T follicular helper cell (primary cell): ENCODE data around the gene UPK3A.
A peak's percentile ranks its signal among the peaks of the same experiment; 100 is the strongest.
"Not testable (repeated sequence)": the region's sequence is repeated elsewhere in the genome, so short reads cannot be mapped to it uniquely, and the experiment has no call there.

ENCODE experiments used
- DNase-seq: peaks from one replicate; pipeline ENCODE4 v3.0.0-alpha.2; 2020; ENCODE audit warnings: low read depth

The UPK3A gene

GRCh38 chr22:45281010-45281409, 3.7 kb upstream of the UPK3A start:
- DNase-seq = no peak

- no peak for DNase-seq
Measured at GRCh38 chr22:45285263-45286058, 712 bp downstream of the UPK3A start.

GRCh38 chr22:45286854-45287551, 2.3 kb downstream of the UPK3A start:
- DNase-seq = no peak

GRCh38 chr22:45290410-45290936, 5.7 kb downstream of the UPK3A start:
- no peak for DNase-seq

- no peak for DNase-seq
Measured at GRCh38 chr22:45291061-45291930, 6.5 kb downstream of the UPK3A start.

- DNase-seq = no peak
Measured at GRCh38 chr22:45291931-45292290, 7.2 kb downstream of the UPK3A start.

- DNase-seq = no peak
Measured at GRCh38 chr22:45292731-45293442, 8.1 kb downstream of the UPK3A start.

GRCh38 chr22:45294030-45294429, 9.3 kb downstream of the UPK3A start:
- DNase-seq = no peak

GRCh38 chr22:45295004-45295403, 10.3 kb downstream of the UPK3A start:
- not testable (repeated sequence) for DNase-seq

- no peak for DNase-seq
Measured at GRCh38 chr22:45295492-45295891, 10.7 kb downstream of the UPK3A start.

- DNase-seq = peak; percentile 6
Measured at GRCh38 chr22:45296628-45297297, 12.0 kb downstream of the UPK3A start.

GRCh38 chr22:45298934-45299505, 14.3 kb downstream of the UPK3A start:
- DNase-seq = no peak

GRCh38 chr22:45302751-45303150, 18.0 kb downstream of the UPK3A start:
- no peak for DNase-seq

- no peak for DNase-seq
Measured at GRCh38 chr22:45303181-45303580, 18.4 kb downstream of the UPK3A start.

GRCh38 chr22:45304971-45305370, 20.2 kb downstream of the UPK3A start:
- no peak for DNase-seq

GRCh38 chr22:45305456-45306075, 20.8 kb downstream of the UPK3A start:
- no peak for DNase-seq

- no peak for DNase-seq
Measured at GRCh38 chr22:45306139-45306538, 21.4 kb downstream of the UPK3A start.

- DNase-seq = no peak
Measured at GRCh38 chr22:45308391-45308956, 23.7 kb downstream of the UPK3A start.

- no peak for DNase-seq
Measured at GRCh38 chr22:45308957-45309421, 24.2 kb downstream of the UPK3A start.
